HG03064 (cell line): ENCODE data around the gene ADM.

Source experiments
- ATAC-seq: cut with Tn5 transposase; IDR thresholded peaks from one replicate; pipeline ENCODE4 v1.9.1; 2021; ENCODE audit warnings: low read depth; ENCODE audit not compliant: unreplicated experiment

Gene ADM

DNA sequence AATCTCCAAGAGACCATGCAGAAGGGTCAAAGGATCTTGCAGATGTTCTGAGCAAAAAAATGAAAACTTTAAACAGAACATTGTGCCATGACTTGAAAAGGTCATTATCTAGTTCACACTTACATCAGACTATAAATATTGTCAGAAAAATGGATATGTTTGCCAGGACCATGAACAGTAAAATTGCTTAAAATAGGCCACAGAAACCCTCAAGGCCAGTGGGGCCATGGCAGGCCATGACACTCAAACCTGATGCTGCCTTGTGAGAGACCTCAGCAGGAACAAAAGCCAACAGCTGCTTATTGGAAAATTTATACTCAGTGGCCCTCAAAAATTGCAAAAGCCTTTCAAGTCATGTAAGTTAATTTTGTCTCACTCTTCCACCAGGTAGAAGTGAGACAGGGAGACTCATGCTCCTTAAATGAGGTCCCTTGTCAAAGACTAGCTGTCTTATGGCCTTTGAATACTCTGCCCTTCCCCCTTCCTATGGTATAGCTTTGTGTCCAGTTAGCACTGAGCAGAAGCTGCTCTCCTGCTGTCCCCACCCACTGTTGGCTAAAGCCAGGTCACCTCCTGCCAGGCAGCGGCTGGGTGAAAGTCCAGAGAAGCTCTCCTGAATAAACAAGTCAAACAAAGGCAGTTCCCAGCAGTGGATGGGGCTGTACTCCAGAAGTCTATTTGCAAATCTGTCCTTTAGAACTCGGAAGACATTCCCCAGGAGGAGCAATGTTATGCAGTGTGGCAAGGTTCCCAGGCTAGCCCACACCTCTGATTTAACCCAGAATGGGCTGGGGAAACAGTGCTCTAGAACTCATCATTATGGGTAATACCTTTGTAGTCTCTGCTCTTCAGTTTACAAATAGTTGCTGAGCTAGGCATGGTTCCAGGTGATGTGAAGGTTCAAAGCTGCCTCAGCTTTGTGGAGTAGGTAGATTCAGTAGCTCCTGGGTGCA lies 21.4 kb downstream of the ADM start:
- ATAC-seq, result no peak

- no peak for ATAC-seq
Observed at GRCh38 chr11:10327254-10327653, 22.4 kb downstream of the ADM start.

DNA sequence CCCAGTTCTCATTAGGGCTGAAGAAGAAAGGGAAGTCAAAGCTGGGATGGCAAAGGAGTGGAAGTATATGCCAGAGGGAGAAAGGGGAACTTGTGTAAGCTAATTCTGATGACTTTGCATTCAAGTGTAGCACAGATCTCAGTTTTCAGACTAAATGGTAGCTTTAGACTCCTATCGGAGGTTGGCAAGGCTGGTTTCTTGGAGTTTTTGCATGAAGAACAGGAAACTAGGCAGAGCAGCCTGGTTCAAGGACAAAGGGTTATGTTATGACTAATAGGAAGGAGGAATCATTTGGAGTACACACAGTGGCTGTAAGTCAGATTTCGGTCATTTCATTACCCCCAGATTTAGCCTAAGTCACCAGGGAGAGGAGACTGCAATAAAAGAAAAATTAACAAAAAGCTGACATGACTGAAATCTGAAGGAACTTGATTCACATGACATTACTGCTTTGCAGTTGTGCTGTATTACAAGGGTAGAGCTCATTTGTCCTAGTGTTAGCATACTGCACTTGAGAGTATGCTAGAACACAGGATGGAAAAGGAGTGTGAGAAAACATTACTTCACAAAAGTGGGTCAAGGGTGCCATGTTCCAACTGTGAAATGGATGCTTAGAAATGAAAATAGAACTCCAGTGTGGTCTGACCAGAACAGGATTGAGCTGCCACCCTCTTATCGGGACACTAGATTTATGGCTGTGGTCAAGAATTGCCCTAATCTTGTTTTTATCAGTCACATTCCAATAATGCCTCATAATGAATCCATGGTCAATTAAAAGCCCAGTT lies 23.6 kb downstream of the ADM start:
- ATAC-seq, result no peak

DNA sequence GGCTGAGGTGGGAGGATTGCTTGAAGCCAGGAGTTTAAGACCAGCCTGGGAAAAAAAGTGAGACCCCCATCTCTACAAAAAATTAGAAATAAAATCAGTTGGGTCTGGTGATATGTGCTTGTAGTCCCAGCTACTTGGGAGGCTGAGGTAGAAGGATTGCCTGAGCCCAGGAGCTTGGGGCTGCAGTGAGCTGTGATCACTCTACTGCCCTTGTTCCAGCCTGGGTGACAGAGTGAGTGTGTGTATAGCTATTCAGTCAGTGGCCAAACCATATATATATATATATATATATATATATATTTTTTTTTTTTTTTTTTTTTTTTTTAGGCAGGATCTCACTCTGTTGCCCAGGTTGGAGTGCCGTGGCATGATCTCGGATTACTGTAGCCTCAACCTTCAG lies 24.5 kb downstream of the ADM start:
- ATAC-seq, result no peak

DNA sequence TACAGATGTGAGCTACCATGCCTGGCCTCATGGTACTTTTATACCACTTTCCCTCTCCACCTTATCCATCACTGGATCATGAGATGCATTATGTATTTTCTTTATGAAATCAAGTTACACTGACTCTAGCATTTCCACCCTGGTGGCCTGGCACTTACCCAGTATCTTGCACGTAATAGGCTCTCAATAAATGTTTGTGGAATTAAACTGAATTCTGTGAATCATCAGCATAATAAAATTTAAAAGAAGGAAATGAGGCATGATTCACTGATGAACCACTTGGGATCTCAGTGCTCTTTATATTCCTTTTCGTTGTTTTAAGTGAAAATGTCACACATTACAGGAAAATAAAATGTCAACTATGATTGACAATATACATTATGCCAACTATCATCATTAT lies 25.1 kb downstream of the ADM start:
- no peak for ATAC-seq

GRCh38 chr11:10331548-10332289 lies 26.8 kb downstream of the ADM start:
- no peak for ATAC-seq

DNA sequence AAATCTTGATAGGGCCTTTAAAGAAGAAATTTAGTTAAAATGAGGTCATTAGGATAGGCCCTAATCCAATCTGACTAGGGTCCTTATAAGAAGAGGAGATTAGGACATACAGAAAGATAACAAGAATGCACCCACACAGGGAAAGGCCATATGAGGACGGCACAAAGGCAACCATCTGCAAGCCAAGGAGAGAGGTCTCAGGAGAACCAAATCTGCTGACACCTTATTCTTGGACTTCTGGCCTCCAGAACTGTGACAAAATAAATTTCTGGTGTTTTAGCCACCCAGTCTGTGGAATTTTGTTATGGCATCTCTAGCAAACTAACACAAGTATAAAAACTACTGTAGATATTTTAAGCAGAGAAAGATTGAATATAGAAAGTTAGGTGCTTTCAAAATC lies 28.6 kb downstream of the ADM start:
- ATAC-seq, result no peak

DNA sequence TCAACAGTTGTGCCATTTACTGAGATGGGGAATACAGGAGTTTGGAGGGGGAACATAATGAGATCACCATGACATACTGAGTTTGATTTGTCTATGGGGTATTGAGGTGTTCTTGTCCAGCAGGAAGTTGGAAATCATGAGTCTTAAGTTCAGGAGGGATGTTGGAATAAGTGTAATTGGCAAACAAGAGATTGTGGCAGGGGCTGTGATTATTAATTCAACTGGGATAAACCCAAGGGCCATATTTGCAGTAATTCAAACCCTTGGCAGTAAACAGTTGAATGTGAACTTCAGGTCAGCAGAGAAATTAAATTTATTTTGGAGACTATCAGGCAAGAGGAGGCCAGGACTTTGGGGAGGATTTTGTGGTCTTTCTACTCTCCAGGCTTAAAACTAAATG lies 33.4 kb downstream of the ADM start:
- no peak for ATAC-seq

DNA sequence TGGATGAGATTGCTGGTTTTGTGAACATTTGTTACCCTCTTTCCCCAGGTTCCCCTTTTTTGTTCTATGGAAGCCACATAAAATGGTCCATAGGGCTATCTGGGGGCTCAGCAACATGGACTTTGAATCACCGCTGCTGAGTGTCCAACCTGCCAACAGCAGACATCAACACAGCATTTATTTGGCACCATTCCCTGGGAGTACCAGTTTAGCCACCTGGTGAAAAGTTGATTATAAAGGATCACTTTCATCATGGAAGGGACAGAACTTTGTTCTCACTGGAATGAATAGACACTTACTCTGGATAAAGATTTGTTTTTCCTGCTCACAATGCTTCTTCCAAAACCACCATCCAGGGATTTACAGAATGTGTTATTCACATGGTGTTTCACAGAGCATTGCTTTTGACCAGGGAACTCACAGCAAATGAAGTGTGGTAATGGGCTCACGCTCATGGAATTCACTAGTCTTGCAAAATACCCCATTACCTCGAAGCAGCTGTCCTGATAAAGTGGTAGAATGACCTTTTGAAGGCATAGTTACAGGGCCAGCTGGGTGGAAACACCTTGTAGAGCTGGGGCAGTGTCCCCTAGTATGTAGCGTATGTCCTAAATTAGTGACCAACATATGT lies 43.9 kb downstream of the ADM start:
- ATAC-seq, result no peak

DNA sequence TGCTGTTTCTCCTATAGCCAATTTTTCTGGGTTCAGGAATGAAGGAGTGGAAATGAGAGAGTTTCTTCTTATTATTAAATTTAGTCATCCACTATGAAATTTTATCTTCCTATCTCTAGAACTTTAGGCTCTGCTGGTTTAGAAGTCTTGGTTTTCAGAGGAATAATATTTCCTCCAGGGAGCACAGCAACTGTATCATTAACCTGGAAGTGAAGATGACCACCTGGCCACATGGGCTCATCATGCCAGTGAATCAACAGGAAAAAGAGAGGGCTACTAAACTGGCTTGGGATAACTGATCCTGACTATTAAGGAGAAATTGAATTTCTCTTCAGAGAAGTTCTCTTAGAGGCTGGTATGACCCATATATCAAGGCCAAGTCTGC lies 44.4 kb downstream of the ADM start:
- ATAC-seq, result no peak

GRCh38 chr11:10349806-10350205 lies 44.9 kb downstream of the ADM start:
- ATAC-seq, result no peak

- ATAC-seq, result no peak
Observed at GRCh38 chr11:10350334-10350733, 45.5 kb downstream of the ADM start.

- ATAC-seq, result no peak
Observed at GRCh38 chr11:10351435-10351764, 46.5 kb downstream of the ADM start.

DNA sequence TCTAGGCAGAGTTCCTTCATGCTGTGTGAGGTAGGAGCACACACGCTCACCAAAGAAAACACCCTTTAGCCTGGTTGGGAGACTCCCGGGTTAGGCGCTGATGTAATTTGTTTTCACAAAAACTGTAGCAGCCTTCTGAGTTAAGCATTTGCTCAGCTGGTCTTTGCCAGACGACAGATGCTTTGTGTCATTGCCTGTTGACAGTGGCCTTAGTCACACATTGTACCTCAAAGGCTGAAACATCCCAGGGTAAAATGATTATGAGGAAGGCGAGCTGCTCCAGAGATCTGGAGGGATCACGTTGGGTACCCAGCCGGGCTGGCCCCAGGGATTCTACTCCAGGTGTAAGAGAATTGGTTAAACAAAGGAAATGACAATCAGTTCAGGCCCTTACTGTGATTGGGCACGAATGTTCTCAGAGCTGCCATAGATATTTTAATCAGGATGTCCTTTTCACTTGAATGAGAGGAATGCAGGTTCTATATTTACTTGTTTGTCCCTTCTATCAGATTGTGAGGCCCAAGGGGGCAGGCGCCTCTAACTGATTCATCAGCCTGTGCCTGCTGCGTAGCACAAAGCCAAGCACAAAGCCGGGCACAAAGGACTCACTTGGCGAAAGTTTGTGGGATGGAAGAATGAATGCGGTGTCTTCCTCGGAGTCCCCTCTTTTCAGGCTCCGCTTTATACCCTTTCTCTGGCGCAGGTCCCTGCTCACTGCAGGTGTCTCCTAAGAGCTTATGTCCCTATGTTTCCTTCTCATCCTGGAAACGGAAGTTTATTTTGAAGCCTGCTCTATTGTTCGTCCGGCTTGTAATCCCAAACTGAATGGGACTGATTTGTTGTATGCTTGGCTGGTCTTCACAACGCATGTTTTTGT lies 47.1 kb downstream of the ADM start:
- no peak for ATAC-seq

DNA sequence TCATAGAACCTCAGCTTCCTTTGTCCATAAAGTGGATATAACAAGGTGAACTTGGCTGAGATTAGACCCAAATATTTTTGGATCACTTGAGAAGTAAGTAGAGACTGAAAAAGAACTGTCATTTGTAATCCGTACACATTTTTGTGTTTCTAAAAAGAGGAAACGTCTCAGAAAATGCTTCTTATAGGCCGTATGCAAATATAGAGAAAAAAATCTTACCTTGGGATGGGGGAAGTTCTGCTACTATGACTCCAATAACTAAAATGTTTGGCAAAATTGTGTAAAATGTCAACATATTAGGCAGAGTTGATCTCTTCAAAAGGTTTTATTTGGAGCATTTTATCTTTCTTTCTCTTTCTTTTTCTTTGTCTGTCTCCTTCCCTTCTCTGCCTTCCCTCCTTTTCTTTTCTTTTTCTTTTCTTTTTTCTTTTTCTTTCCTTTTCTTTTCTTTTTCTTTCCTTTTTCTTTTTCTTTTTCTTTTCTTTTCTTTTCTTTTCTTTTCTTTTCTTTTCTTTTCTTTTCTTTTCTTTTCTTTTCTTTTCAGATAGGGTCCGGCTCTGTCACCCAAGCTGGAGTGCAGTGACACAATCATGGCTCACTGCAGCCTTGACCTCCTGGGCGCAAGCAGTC lies 48.2 kb downstream of the ADM start:
- no peak for ATAC-seq

GRCh38 chr11:10354389-10354788 lies 49.5 kb downstream of the ADM start:
- no peak for ATAC-seq

- ATAC-seq, result no peak
Observed at GRCh38 chr11:10355257-10355661, 50.4 kb downstream of the ADM start.

GRCh38 chr11:10356161-10356560 lies 51.3 kb downstream of the ADM start:
- ATAC-seq, result no peak
